Measurements from ENCODE around the gene CDY1B.
"Not testable (repeated sequence)": the region's sequence is repeated elsewhere in the genome, so short reads cannot be mapped to it uniquely, and the experiment has no call there.

CDY1B gene, protein sequence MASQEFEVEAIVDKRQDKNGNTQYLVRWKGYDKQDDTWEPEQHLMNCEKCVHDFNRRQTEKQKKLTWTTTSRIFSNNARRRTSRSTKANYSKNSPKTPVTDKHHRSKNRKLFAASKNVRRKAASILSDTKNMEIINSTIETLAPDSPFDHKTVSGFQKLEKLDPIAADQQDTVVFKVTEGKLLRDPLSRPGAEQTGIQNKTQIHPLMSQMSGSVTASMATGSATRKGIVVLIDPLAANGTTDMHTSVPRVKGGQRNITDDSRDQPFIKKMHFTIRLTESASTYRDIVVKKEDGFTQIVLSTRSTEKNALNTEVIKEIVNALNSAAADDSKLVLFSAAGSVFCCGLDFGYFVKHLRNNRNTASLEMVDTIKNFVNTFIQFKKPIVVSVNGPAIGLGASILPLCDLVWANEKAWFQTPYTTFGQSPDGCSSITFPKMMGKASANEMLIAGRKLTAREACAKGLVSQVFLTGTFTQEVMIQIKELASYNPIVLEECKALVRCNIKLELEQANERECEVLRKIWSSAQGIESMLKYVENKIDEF

DNA sequence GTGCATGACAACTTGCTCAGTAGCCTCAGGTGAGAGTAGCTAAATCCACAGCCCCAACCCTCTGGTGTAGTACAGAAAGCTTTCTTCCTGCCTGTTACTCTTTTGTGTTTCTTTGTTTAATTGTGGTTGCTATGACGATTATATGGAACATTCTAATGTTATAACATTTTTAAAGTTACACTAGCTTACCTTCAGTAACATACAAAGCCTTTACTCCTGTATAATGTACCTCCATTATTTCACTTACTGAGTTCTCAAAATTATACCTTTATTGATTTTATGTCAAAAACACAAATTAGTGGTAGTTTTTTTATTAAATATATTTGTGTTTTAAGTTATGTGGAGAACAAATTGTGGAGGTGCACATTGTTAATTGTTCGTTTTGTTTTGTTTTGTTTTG lies at the start of gene CDY1B:
TSS of gene CDY1B (minus strand) at position 101 of the 400 bp plus-strand sequence. CDS start 331 bp downstream, outside the sequence.
- not testable (repeated sequence) for DNase-seq

DNA sequence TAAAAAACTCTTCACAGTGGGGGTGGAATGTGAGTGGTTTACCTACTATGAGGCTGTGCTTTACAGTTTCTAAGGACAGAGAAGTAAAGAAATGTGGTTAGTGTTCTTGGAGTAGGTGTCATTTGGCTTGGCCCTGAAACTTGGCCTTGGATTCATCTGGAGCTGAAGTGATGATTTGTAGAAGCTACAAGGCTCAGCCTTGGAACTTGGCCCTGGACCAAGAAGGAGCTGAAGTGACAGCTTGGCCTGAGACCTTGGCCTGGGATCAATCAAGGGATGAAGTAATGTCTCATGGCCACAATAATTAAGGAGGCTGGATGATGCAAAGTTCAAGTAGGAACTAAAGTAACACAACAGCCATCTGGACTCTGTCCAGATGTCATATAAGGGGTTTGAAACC lies 1.7 kb upstream of the CDY1B start:
- not testable (repeated sequence) for DNase-seq

DNA sequence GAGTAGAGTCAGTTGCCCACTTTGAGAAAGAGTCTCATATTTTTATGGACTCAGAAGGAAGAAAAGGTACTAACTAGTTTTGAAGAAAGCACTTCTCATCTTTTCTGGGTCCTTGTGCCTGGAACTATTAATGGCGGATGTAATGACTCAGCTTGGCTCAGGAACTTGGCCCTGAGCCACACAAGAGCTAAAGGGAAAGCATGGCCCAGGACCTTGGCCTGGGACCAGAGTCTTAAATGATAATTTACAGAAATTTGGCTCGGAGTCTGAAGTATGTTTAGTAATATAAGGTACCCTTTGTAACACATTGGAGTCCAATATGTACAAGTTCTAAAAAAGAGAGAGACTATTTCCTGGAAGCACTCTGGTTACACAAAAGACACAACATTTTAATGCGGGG lies 4.6 kb downstream of the CDY1B start:
- not testable (repeated sequence) for DNase-seq

DNA sequence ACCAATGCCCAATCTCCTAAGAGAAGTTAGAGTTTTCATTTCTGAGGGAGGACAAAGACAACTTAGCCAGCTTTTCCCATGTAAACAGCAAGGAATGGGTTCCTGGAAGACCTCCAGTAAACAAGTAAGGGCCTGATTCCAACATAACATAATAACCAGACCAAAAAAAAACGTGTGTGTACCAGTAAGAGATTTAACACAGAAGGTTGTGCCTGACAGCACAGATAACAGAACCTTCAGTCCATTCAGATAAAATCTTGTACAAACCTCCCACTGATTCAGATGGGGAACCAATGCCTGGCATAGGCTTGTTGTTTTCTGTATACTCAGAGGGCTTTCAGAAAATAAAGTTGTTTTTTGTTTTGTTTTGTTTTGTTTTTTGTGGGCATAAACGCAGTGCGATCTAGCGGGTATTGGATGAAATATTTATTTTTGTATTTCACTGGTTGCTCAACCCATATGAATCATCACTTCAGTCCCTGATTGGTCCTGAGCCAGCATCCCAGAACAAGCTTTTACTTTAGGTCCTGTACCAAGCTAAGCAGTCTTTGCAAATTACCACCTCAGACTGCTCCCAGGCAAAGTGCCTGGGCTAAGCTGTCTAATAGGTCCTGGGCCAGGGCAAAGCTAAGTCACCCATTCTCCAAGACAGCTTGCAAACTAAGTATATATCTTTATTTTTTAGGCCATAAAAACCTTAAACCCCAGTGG lies 8.7 kb downstream of the CDY1B start:
- DNase-seq = not testable (repeated sequence)

DNA sequence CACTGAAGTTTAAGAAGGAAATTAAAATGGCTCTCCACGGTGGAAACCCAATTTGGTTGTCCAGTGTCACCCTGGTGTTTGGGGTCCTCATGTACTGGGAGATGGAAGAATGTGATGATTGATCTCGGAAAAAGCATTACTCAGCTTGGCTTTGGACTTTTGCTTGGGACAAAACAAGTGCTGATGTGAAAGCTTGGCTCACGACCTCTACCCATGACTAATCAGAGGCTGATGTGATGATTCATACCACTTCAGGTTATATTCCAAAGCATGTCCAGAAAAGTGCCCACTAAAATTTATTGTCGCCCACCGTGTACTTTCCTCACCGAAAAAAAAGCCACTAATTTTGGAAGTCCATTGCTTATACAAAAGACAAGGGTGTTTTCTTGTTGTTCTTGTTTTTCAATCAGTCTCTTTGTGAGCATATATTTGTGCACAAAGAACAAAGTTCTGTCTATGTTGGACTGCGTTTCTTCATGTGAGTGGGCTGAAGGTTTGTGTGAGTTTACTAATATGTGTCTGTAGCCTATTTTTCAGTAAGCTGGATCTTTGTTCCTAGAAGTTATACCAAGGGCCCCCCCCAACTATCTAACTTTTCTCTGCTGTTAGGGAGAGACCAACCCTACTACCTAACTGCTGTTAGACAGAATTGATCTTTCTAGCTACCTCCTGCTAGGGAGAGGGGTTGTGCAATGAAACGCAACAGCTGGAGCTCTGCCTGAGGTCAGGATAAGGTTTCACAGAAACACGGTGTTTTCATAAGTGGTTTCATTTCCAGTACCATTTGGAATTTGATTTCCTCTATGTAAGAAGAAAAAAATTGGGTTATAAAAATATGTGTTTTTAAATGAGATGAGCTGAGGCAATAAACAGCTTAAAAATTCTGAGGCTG lies 21.4 kb downstream of the CDY1B start:
- DNase-seq = not testable (repeated sequence)

All from GDM1 (cell line).